CD4-positive, alpha-beta T cell treated with Interleukin-4 for 4 hours (primary cell): ENCODE measurements around the gene SLC11A1.

Experiments used
- DNase-seq: peaks from one replicate; pipeline ENCODE4 v3.0.0-alpha.2; 2020

SLC11A1 gene

GRCh38 chr2:218437969-218438368, 55.9 kb downstream of the SLC11A1 start:
- no peak for DNase-seq

GRCh38 chr2:218438596-218438995, 56.5 kb downstream of the SLC11A1 start:
- DNase-seq = no peak

DNA sequence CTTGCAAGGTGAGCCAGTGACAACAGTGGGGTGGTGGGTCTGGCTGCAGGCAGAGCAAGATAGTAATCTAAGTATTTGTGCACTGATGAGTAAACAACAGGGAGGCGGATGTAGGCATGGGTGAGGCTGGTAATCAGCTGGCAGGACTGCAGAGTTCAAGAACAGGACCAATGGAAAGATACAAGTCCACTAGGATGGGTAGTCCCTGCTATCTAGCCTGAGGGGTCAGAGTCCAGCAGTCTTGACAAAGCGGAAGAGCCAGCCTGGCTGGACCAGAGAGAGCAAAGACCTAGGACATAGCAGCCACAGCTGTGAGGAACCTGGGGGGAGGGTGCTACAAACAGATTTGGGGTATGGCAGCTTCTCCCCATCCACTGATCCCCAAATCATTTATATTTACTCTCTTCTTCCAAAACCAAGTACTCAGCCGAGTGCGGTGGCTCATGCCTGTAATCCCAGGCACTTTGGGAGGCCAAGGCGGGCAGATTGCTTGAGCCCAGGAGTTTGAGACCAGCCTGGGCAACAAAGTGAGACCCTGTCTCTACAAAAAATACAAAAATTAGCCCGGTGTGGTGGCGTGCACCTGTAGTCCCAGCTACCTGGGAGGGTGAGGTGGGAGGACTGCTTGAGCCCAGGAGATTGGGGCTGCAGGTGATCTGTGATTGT, 62.8 kb downstream of the SLC11A1 start:
- DNase-seq = no peak

DNA sequence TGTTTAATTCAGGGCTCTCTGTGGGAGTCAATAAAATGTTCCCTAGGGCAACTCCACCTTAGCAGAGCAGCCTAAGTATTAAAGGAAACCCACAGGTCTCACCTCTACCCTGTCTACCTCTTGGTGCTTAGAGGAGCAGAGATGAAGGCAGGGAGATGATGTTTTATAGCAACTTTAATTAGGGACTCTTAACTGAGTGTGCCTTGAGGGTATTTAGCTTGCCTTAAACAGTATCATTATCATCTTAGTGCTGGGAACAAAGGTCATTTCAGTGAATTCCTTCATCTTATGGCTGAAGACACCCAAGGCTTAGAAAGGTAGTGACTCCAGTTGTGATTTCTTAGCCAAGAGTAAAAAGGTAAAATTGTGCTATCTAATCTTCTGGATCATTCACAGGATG, 63.5 kb downstream of the SLC11A1 start:
- DNase-seq = no peak
